HCT116 (cell line): ENCODE data around the gene LRP1. TPM values are rescaled to one million over a fixed set of nuclear protein-coding genes. Genes with fewer than 3 reads are reported as not detected.

Experiments used
- ATAC-seq: fragments of 200-7000 bp; cut with Tn5 transposase; 2 replicates; pipeline ENCODE4 v1.9.1; 2020; ENCODE audit warnings: mild to moderate bottlenecking, moderate library complexity
- BruUV-seq: library from RNA; stranded (reverse); fragments of 400-500 nt; replicated peaks from 2 replicates; lab custom pipeline; 2021; lab: Mats Ljungman, UMichigan
- CTCF ChIA-PET: fragments of 300-600 bp; sonication (Branson Sonifier 250); formaldehyde crosslinking; loops from one replicate; lab custom pipeline; 2021; ENCODE audit warnings: antibody characterized with exemption; lab: Charles Lee
- POLR2A ChIA-PET: fragments of 300-600, 350-600 bp; sonication (Branson Sonifier 250); formaldehyde crosslinking; loops from one replicate; lab custom pipeline; 2021; ENCODE audit warnings: antibody characterized with exemption; lab: Charles Lee
- RAD21 ChIA-PET, 2 experiments: fragments of 300-600 bp; sonication (Branson Sonifier 250); formaldehyde crosslinking; loops; one replicate each; lab custom pipeline; 2023; ENCODE audit warnings: low total read pairs in 2 of 2; ENCODE audit not compliant: uncharacterized antibody in 2 of 2, unreplicated experiment in 2 of 2, low non-redundant PET in 1 of 2; lab: Charles Lee
- DNase-seq: peaks from one replicate; pipeline ENCODE4 v3.0.0-alpha.2; 2010; ENCODE audit warnings: low read depth, low spot score
- H2AFZ ChIP-seq: fragments of 200-600 bp; shearing (Covaris generic), sonication (generic); 2 replicates; pipeline ENCODE4 v1.6.1; 2017; ENCODE audit warnings: low read depth, mixed run types, mixed read lengths, antibody characterized with exemption, low read length; ENCODE audit not compliant: poor library complexity, severe bottlenecking
- H3K27ac ChIP-seq: 2 replicates; pipeline ENCODE4 v1.5.1; 2012; ENCODE audit warnings: low read depth, low read length
- H3K27me3 ChIP-seq: fragments of 200-600 bp; sonication (generic); 2 replicates; pipeline ENCODE4 v1.6.1; 2016; ENCODE audit warnings: mixed run types, low read length, mixed read lengths; ENCODE audit not compliant: insufficient read depth
- H3K36me3 ChIP-seq, 2 experiments: fragments of 200-500 bp in 1 of 2; fragments of 200-600 bp in 1 of 2; sonication (Bioruptor generic) in 1 of 2; sonication (generic) in 1 of 2; 2 replicates each; pipeline versions ENCODE4 v1.5.1 to v1.6.1; 2014 to 2016; ENCODE audit warnings: low read length in 2 of 2, inconsistent platforms in 1 of 2, mixed read lengths in 1 of 2, mixed run types in 1 of 2; ENCODE audit not compliant: insufficient read depth in 2 of 2, control insufficient read depth in 1 of 2
- H3K4me1 ChIP-seq, 2 experiments: fragments of 200-600 bp in 1 of 2; sonication (generic) in 1 of 2; 2 replicates each; pipeline versions ENCODE4 v1.5.1 to v1.6.1; 2012 to 2017; ENCODE audit warnings: low read length in 2 of 2, inconsistent platforms in 1 of 2, mild to moderate bottlenecking in 1 of 2, mixed read lengths in 1 of 2, mixed run types in 1 of 2, moderate library complexity in 1 of 2; ENCODE audit not compliant: insufficient read depth in 2 of 2, control insufficient read depth in 1 of 2
- H3K4me2 ChIP-seq: fragments of 200-600 bp; sonication (generic); 2 replicates; pipeline ENCODE4 v1.6.1; 2017; ENCODE audit warnings: mixed run types, low read length, mixed read lengths
- H3K4me3 ChIP-seq, 2 experiments: fragments of 200-600 bp in 1 of 2; sonication (generic) in 1 of 2; replicated peaks in 1 of 2; 2 replicates each; pipeline ENCODE4 v1.5.1; 2011 to 2016; ENCODE audit warnings: low read length in 2 of 2, control low read depth in 1 of 2, low read depth in 1 of 2, mild to moderate bottlenecking in 1 of 2, mixed read lengths in 1 of 2, mixed run types in 1 of 2
- H3K79me2 ChIP-seq: fragments of 200-600 bp; sonication (generic); 2 replicates; pipeline ENCODE4 v1.6.1; 2017; ENCODE audit warnings: mild to moderate bottlenecking, mixed run types, low read length, moderate library complexity, mixed read lengths; ENCODE audit not compliant: insufficient read depth
- H3K9ac ChIP-seq: fragments of 200-600 bp; sonication (generic); 2 replicates; pipeline ENCODE4 v1.6.1; 2016; ENCODE audit warnings: low read length, mixed read lengths
- H3K9me2 ChIP-seq: fragments of 200-600 bp; sonication (generic), shearing (Covaris generic); 2 replicates; pipeline ENCODE4 v1.6.1; 2017; ENCODE audit warnings: mixed run types, mild to moderate bottlenecking, moderate library complexity; ENCODE audit not compliant: insufficient read depth
- H3K9me3 ChIP-seq, 2 experiments: fragments of 200-500 bp in 1 of 2; fragments of 200-600 bp in 1 of 2; sonication (Bioruptor generic) in 1 of 2; sonication (generic) in 1 of 2; 2 replicates each; pipeline ENCODE4 v1.6.1; 2014 to 2017; ENCODE audit warnings: low read length in 2 of 2, mixed read lengths in 2 of 2, inconsistent platforms in 1 of 2, low read depth in 1 of 2, mild to moderate bottlenecking in 1 of 2, mixed run types in 1 of 2, moderate library complexity in 1 of 2; ENCODE audit not compliant: control insufficient read depth in 1 of 2, insufficient read depth in 1 of 2
- H4K20me1 ChIP-seq: fragments of 200-600 bp; sonication (generic), shearing (Covaris generic); 2 replicates; pipeline ENCODE4 v1.6.1; 2017; ENCODE audit warnings: mixed run types, mild to moderate bottlenecking, moderate library complexity; ENCODE audit not compliant: insufficient read depth
- CEBPB ChIP-seq: IDR thresholded peaks from 2 replicates; pipeline ENCODE4 v1.6.1; 2012; ENCODE audit warnings: low read depth
- EGR1 ChIP-seq: IDR thresholded peaks from 2 replicates; pipeline ENCODE4 v1.6.1; 2012; ENCODE audit warnings: low read depth
- EZH2phosphoT487 ChIP-seq: fragments of 200-600 bp; IDR thresholded peaks from 2 replicates; pipeline ENCODE4 v1.6.1; 2018; ENCODE audit warnings: antibody characterized with exemption, borderline replicate concordance
- JUND ChIP-seq: IDR thresholded peaks from 2 replicates; pipeline ENCODE4 v1.6.1; 2012
- POLR2A ChIP-seq: IDR thresholded peaks from 2 replicates; pipeline ENCODE4 v1.7.0; 2011; ENCODE audit warnings: borderline replicate concordance; ENCODE audit not compliant: insufficient read depth, insufficient read length; ENCODE audit errors: extremely low read depth
- RAD21 ChIP-seq: IDR thresholded peaks from 2 replicates; pipeline ENCODE4 v1.6.1; 2012; ENCODE audit warnings: low read depth, mild to moderate bottlenecking
- TCF7L2 ChIP-seq: IDR thresholded peaks from 2 replicates; pipeline ENCODE4 v1.7.0; 2011; ENCODE audit warnings: borderline replicate concordance, inconsistent platforms; ENCODE audit not compliant: insufficient read depth, insufficient read length; ENCODE audit errors: extremely low read depth
- ZFX ChIP-seq: fragments of 450-650 bp; IDR thresholded peaks from 2 replicates; pipeline ENCODE4 v1.6.1; 2017
- ZNF274 ChIP-seq: fragments of 200-500 bp; sonication (Bioruptor generic); IDR thresholded peaks from 2 replicates; pipeline ENCODE4 v1.6.1; 2014; ENCODE audit warnings: mild to moderate bottlenecking, low read depth, low read length, inconsistent platforms
- intact Hi-C: fragments of 100-400 bp; cut with micrococcal nuclease; formaldehyde crosslinking; loops from 2 replicates; pipeline ENCODE4 v1.10.0; 2022
- total RNA-seq: library from RNA; stranded (reverse); gene quantifications from one replicate; pipeline ENCODE4 v1.2.1, GENCODE V29; 2021; ENCODE audit not compliant: unreplicated experiment
- TF ChIP-seq, protein P1 (sequence below): IDR thresholded peaks from 2 replicates; pipeline ENCODE4 v1.6.1; 2011; ENCODE audit warnings: mild to moderate bottlenecking, low read length, moderate library complexity; ENCODE audit not compliant: insufficient replicate concordance; ENCODE audit errors: extremely low read depth
- TF ChIP-seq, protein P2 (sequence below): IDR thresholded peaks from 2 replicates; pipeline ENCODE4 v1.6.1; 2012; ENCODE audit warnings: low read depth
- TF ChIP-seq, protein P3 (sequence below): IDR thresholded peaks from 2 replicates; pipeline ENCODE4 v1.6.1; 2012

Gene LRP1
- total RNA-seq, 1 experiment from 2014 or later: 12.0 TPM

DNA sequence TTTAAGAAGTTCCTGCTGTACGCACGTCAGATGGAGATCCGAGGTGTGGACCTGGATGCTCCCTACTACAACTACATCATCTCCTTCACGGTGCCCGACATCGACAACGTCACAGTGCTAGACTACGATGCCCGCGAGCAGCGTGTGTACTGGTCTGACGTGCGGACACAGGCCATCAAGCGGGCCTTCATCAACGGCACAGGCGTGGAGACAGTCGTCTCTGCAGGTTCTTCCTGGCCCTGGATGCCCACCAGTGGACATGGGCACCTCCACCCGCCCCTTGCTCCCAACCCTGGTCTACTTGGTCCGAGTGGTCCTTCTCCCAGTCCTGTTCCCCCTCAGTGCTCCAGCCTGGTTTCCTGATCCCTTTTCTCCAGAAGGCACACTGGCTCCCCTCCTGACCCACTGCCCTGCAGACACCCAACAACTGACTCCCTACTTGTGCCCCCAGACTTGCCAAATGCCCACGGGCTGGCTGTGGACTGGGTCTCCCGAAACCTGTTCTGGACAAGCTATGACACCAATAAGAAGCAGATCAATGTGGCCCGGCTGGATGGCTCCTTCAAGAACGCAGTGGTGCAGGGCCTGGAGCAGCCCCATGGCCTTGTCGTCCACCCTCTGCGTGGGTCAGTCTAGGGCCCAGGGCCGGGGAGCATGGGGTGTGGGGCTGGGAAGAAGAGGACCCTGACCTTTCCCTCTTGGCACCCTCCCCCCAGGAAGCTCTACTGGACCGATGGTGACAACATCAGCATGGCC lies 51.2 kb downstream of the LRP1 start:
- RAD21 ChIA-PET: no interaction called here
- Histone ChIP-seq H3K9me2 (no peaks in the 10 kb centered on the region), H3K27ac (no peak overlapping the region), H3K9me3 (no peaks in the 10 kb centered on the region), H3K36me3 (no peaks in the 10 kb centered on the region; a peak in 1 of 4 replicates), H2AFZ (no peak overlapping the region), H3K4me3 (no peak overlapping the region), H4K20me1 (no peaks in the 10 kb centered on the region), H3K4me1 (peaks cover 18 to 36% of the 10 kb centered on the region in 2 experiments), H3K4me2 (no peak overlapping the region), H3K27me3 (no peaks in the 10 kb centered on the region), H3K79me2 (no peaks in the 10 kb centered on the region), H3K9ac (no peak overlapping the region)
- TF ChIP-seq, protein P1, sequence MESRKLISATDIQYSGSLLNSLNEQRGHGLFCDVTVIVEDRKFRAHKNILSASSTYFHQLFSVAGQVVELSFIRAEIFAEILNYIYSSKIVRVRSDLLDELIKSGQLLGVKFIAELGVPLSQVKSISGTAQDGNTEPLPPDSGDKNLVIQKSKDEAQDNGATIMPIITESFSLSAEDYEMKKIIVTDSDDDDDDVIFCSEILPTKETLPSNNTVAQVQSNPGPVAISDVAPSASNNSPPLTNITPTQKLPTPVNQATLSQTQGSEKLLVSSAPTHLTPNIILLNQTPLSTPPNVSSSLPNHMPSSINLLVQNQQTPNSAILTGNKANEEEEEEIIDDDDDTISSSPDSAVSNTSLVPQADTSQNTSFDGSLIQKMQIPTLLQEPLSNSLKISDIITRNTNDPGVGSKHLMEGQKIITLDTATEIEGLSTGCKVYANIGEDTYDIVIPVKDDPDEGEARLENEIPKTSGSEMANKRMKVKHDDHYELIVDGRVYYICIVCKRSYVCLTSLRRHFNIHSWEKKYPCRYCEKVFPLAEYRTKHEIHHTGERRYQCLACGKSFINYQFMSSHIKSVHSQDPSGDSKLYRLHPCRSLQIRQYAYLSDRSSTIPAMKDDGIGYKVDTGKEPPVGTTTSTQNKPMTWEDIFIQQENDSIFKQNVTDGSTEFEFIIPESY: no peak
- DNase-seq (no peak), ATAC-seq (no peak)
- POLR2A ChIA-PET: no interaction called here
- no TSS peak for BruUV-seq
- CTCF ChIA-PET: interaction anchor here (1.8 kb wide), 1 partner anchor 55 kb away, joined by 5 read pairs; no protein-coding TSS in a partner anchor
- intact Hi-C loops: no loop called here

DNA sequence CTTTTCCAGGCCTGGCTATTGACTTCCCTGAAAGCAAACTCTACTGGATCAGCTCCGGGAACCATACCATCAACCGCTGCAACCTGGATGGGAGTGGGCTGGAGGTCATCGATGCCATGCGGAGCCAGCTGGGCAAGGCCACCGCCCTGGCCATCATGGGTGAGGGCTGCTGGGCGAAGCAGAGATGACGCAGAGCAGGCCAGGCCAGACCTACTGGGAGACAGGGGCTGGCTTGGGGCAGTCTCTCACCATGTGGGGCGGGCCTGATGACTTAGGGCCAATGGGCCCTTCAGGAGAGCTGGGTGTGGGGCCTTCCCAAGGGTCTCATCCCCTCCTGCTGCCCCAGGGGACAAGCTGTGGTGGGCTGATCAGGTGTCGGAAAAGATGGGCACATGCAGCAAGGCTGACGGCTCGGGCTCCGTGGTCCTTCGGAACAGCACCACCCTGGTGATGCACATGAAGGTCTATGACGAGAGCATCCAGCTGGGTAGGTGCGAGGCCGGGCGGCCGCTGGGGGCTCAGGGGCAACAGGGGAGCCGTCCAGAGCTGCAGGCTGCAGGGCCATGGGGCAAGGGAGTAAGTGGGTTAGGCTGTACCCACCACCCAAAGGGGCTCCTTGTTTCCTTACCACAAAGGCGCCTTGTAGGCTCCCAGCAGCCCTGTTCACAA lies 52.2 kb downstream of the LRP1 start:
- Histone ChIP-seq H3K27ac (no peak overlapping the region), H3K4me1 (peaks cover 12 to 29% of the 10 kb centered on the region in 2 experiments), H3K79me2 (no peaks in the 10 kb centered on the region), H3K27me3 (no peaks in the 10 kb centered on the region), H3K9me2 (no peaks in the 10 kb centered on the region), H4K20me1 (no peaks in the 10 kb centered on the region), H3K4me3 (no peak overlapping the region), H2AFZ (no peak overlapping the region), H3K36me3 (no peaks in the 10 kb centered on the region; a peak in 1 of 4 replicates), H3K9me3 (no peaks in the 10 kb centered on the region), H3K9ac (no peak overlapping the region), H3K4me2 (no peak overlapping the region)
- intact Hi-C loops: no loop called here
- BruUV-seq: no TSS peak
- ChIA-PET RAD21 (no interaction called here), POLR2A (no interaction called here), CTCF (interaction anchor here (1.8 to 2.7 kb wide), 2 partner anchors 53 to 56 kb away, joined by 5 to 25 read pairs; partner anchors contain the start of gene LRP1)
- TF ChIP-seq EGR1 (no peak), CEBPB (no peak), ZFX (no peak), TCF7L2 (no peak), ZNF274 (no peak), RAD21 (no peak), JUND (no peak), EZH2phosphoT487 (no peak), POLR2A (no peak)
- TF ChIP-seq, protein P2, sequence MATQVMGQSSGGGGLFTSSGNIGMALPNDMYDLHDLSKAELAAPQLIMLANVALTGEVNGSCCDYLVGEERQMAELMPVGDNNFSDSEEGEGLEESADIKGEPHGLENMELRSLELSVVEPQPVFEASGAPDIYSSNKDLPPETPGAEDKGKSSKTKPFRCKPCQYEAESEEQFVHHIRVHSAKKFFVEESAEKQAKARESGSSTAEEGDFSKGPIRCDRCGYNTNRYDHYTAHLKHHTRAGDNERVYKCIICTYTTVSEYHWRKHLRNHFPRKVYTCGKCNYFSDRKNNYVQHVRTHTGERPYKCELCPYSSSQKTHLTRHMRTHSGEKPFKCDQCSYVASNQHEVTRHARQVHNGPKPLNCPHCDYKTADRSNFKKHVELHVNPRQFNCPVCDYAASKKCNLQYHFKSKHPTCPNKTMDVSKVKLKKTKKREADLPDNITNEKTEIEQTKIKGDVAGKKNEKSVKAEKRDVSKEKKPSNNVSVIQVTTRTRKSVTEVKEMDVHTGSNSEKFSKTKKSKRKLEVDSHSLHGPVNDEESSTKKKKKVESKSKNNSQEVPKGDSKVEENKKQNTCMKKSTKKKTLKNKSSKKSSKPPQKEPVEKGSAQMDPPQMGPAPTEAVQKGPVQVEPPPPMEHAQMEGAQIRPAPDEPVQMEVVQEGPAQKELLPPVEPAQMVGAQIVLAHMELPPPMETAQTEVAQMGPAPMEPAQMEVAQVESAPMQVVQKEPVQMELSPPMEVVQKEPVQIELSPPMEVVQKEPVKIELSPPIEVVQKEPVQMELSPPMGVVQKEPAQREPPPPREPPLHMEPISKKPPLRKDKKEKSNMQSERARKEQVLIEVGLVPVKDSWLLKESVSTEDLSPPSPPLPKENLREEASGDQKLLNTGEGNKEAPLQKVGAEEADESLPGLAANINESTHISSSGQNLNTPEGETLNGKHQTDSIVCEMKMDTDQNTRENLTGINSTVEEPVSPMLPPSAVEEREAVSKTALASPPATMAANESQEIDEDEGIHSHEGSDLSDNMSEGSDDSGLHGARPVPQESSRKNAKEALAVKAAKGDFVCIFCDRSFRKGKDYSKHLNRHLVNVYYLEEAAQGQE: no peak
- TF ChIP-seq, protein P3, sequence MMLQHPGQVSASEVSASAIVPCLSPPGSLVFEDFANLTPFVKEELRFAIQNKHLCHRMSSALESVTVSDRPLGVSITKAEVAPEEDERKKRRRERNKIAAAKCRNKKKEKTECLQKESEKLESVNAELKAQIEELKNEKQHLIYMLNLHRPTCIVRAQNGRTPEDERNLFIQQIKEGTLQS: no peak
- DNase-seq: no peak
- no peak for ATAC-seq
